ENCODE measurements around the gene TFDP1. TPM values are rescaled to one million over a fixed set of nuclear protein-coding genes. Genes with fewer than 3 reads are reported as not detected.
A peak's percentile ranks its signal among the peaks of the same experiment; 100 is the strongest.

Gene TFDP1
- total RNA-seq, 1 experiment from 2014 or later: 140 TPM

- Mint-ChIP-seq H3K27ac (ENCODE audit: unreplicated experiment) (peak overlapping the region; percentile 32), H3K9me3 (ENCODE audit: unreplicated experiment) (no peaks in the 10 kb centered on the region), H3K27me3 (ENCODE audit: insufficient read depth, unreplicated experiment) (no peaks in the 10 kb centered on the region), H3K4me3 (ENCODE audit: unreplicated experiment) (peak overlapping the region; percentile 20), H3K4me1 (ENCODE audit: low read depth, unreplicated experiment) (no peaks in the 10 kb centered on the region), H3K36me3 (ENCODE audit: insufficient read depth, unreplicated experiment) (peaks cover 20% of the 10 kb centered on the region)
- TF ChIP-seq CTCF (IDR thresholded peaks at IDR 0.05; ENCODE audit: insufficient read depth in 1 of 2, low read depth in 1 of 2, low read length in 1 of 2, severe bottlenecking in 1 of 2, unreplicated experiment in 1 of 2): no peak
- Histone ChIP-seq H3K36me3 (ENCODE audit: control insufficient read depth, insufficient read depth, low read length) (no peaks in the 10 kb centered on the region), H3K4me1 (peaks cover 18% of the 10 kb centered on the region), H3K4me3 (ENCODE audit: low read depth, low read length) (no peak overlapping the region), H3K27me3 (replicated peaks; ENCODE audit: control insufficient read depth, insufficient read depth, low read length) (no peaks in the 10 kb centered on the region), H3K9me3 (no peaks in the 10 kb centered on the region)
- ChIA-PET CTCF (interaction anchor here (0.6 to 0.9 kb wide), 3 partner anchors 14 to 671 kb away, joined by 3 read pairs; no protein-coding TSS in a partner anchor), POLR2A (no interaction called here)
- peak in 1 of 2 experiments; percentile 60 for DNase-seq
- intact Hi-C loops (cut with micrococcal nuclease; ENCODE audit: unreplicated experiment): no loop called here
- no TSS peak for BruUV-seq (replicated peaks)
Observed at GRCh38 chr13:113545455-113545930, 39.1 kb upstream of the TFDP1 start.

GRCh38 chr13:113545931-113546516 lies 38.5 kb upstream of the TFDP1 start:
- H3K4me1 ChIP-seq: peaks cover 18% of the 10 kb centered on the region
- H3K27me3 ChIP-seq (replicated peaks; ENCODE audit: control insufficient read depth, insufficient read depth, low read length): no peaks in the 10 kb centered on the region
- POLR2A ChIA-PET: no interaction called here
- CTCF ChIA-PET: interaction anchor here (0.6 to 0.9 kb wide), 3 partner anchors 15 to 672 kb away, joined by 3 read pairs; no protein-coding TSS in a partner anchor
- no peak for TF ChIP-seq CTCF (IDR thresholded peaks at IDR 0.05; ENCODE audit: insufficient read depth in 1 of 2, low read depth in 1 of 2, low read length in 1 of 2, severe bottlenecking in 1 of 2, unreplicated experiment in 1 of 2)
- no peaks in the 10 kb centered on the region for H3K9me3 ChIP-seq
- H3K4me3 Mint-ChIP-seq (ENCODE audit: unreplicated experiment): peak overlapping the region; percentile 20
- peaks cover 19% of the 10 kb centered on the region for H3K36me3 Mint-ChIP-seq (ENCODE audit: insufficient read depth, unreplicated experiment)
- no TSS peak for BruUV-seq (replicated peaks)
- no peak overlapping the region for H3K27ac Mint-ChIP-seq (ENCODE audit: unreplicated experiment)
- H3K9me3 Mint-ChIP-seq (ENCODE audit: unreplicated experiment): no peaks in the 10 kb centered on the region
- H3K4me3 ChIP-seq (ENCODE audit: low read depth, low read length): no peak overlapping the region
- peak in 1 of 2 experiments; percentile 31 for DNase-seq
- intact Hi-C loops (cut with micrococcal nuclease; ENCODE audit: unreplicated experiment): no loop called here
- no peaks in the 10 kb centered on the region for H3K36me3 ChIP-seq (ENCODE audit: control insufficient read depth, insufficient read depth, low read length)
- H3K27me3 Mint-ChIP-seq (ENCODE audit: insufficient read depth, unreplicated experiment): no peaks in the 10 kb centered on the region
- H3K4me1 Mint-ChIP-seq (ENCODE audit: low read depth, unreplicated experiment): no peaks in the 10 kb centered on the region

GRCh38 chr13:113546571-113547237 lies 37.8 kb upstream of the TFDP1 start:
- Mint-ChIP-seq H3K36me3 (ENCODE audit: insufficient read depth, unreplicated experiment) (peaks cover 25% of the 10 kb centered on the region), H3K27me3 (ENCODE audit: insufficient read depth, unreplicated experiment) (no peaks in the 10 kb centered on the region), H3K27ac (ENCODE audit: unreplicated experiment) (no peak overlapping the region), H3K4me1 (ENCODE audit: low read depth, unreplicated experiment) (no peaks in the 10 kb centered on the region), H3K4me3 (ENCODE audit: unreplicated experiment) (no peak overlapping the region), H3K9me3 (ENCODE audit: unreplicated experiment) (no peaks in the 10 kb centered on the region)
- DNase-seq: no peak
- H3K27me3 ChIP-seq (replicated peaks; ENCODE audit: control insufficient read depth, insufficient read depth, low read length): no peaks in the 10 kb centered on the region
- H3K36me3 ChIP-seq (ENCODE audit: control insufficient read depth, insufficient read depth, low read length): no peaks in the 10 kb centered on the region
- no peaks in the 10 kb centered on the region for H3K9me3 ChIP-seq
- intact Hi-C loops (cut with micrococcal nuclease; ENCODE audit: unreplicated experiment): no loop called here
- CTCF ChIA-PET: no interaction called here
- TF ChIP-seq CTCF (IDR thresholded peaks at IDR 0.05; ENCODE audit: insufficient read depth in 1 of 2, low read depth in 1 of 2, low read length in 1 of 2, severe bottlenecking in 1 of 2, unreplicated experiment in 1 of 2): no peak
- no TSS peak for BruUV-seq (replicated peaks)
- no peak overlapping the region for H3K4me3 ChIP-seq (ENCODE audit: low read depth, low read length)
- POLR2A ChIA-PET: interaction anchor here (0.5 kb wide), 1 partner anchor 103 kb away, joined by 3 read pairs; no protein-coding TSS in a partner anchor
- peaks cover 18% of the 10 kb centered on the region for H3K4me1 ChIP-seq

All from Caco-2 (cell line).